RKO (cell line): Measurements from ENCODE around the gene SIRPA.

Source experiments
- DNase-seq: peaks from one replicate; pipeline ENCODE4 v3.0.0-alpha.2; 2016; ENCODE audit warnings: low spot score

Gene SIRPA

GRCh38 chr20:1951436-1952115, 56.4 kb downstream of the SIRPA start:
- DNase-seq, result no peak

- no peak for DNase-seq
Observed at GRCh38 chr20:1952737-1953530, 57.7 kb downstream of the SIRPA start.

GRCh38 chr20:1953621-1954020, 58.4 kb downstream of the SIRPA start:
- DNase-seq, result no peak

GRCh38 chr20:1955217-1955616, 60.0 kb downstream of the SIRPA start:
- no peak for DNase-seq

GRCh38 chr20:1958426-1958825, 63.2 kb downstream of the SIRPA start:
- no peak for DNase-seq

- no peak for DNase-seq
Observed at GRCh38 chr20:1959156-1959555, 63.9 kb downstream of the SIRPA start.

GRCh38 chr20:1961374-1961773, 66.2 kb downstream of the SIRPA start:
- no peak for DNase-seq

- no peak for DNase-seq
Observed at GRCh38 chr20:1964061-1964460, 68.9 kb downstream of the SIRPA start.

GRCh38 chr20:1964659-1965405, 69.6 kb downstream of the SIRPA start:
- no peak for DNase-seq

- DNase-seq, result peak; percentile 66
Observed at GRCh38 chr20:1965520-1966351, 70.5 kb downstream of the SIRPA start.

- DNase-seq, result no peak
Observed at GRCh38 chr20:1968964-1969363, 73.8 kb downstream of the SIRPA start.

- DNase-seq, result no peak
Observed at GRCh38 chr20:1971893-1972586, 76.8 kb downstream of the SIRPA start.

GRCh38 chr20:1973601-1974440, 78.6 kb downstream of the SIRPA start:
- DNase-seq, result no peak

- no peak for DNase-seq
Observed at GRCh38 chr20:1975291-1975690, 80.1 kb downstream of the SIRPA start.

- DNase-seq, result no peak
Observed at GRCh38 chr20:1979106-1979778, 84.0 kb downstream of the SIRPA start.

- no peak for DNase-seq
Observed at GRCh38 chr20:1982686-1983085, 87.5 kb downstream of the SIRPA start.

- no peak for DNase-seq
Observed at GRCh38 chr20:1983301-1983700, 88.1 kb downstream of the SIRPA start.

- no peak for DNase-seq
Observed at GRCh38 chr20:1987826-1988225, 92.6 kb downstream of the SIRPA start.
